Osteoblast (primary cell): ENCODE results near the gene PGRMC1. TPM values are rescaled to one million over a fixed set of nuclear protein-coding genes. Genes with fewer than 3 reads are reported as not detected.

Source experiments
- DNase-seq: peaks from one replicate; pipeline ENCODE4 v3.0.0; 2011; ENCODE audit warnings: low spot score, mixed read lengths; ENCODE audit not compliant: insufficient read length; ENCODE audit errors: missing footprints
- H2AFZ ChIP-seq: 2 replicates; pipeline ENCODE4 v1.6.0; 2011; ENCODE audit warnings: mild to moderate bottlenecking, low read length
- H3K27ac ChIP-seq: 2 replicates; pipeline ENCODE4 v1.5.1; 2011; ENCODE audit warnings: mild to moderate bottlenecking, low read depth, low read length, moderate library complexity
- H3K27me3 ChIP-seq: 2 replicates; pipeline ENCODE4 v1.6.0; 2012; ENCODE audit warnings: mild to moderate bottlenecking, control low read depth, inconsistent platforms, low read length, moderate library complexity; ENCODE audit not compliant: insufficient read depth
- H3K36me3 ChIP-seq: 2 replicates; pipeline ENCODE4 v1.5.1; 2011; ENCODE audit warnings: mild to moderate bottlenecking, low read length, control low read depth, moderate library complexity; ENCODE audit not compliant: insufficient read depth
- H3K4me1 ChIP-seq: 2 replicates; pipeline ENCODE4 v1.5.1; 2011; ENCODE audit warnings: mild to moderate bottlenecking, low read length, control low read depth, moderate library complexity; ENCODE audit not compliant: insufficient read depth
- H3K4me2 ChIP-seq: 2 replicates; pipeline ENCODE4 v1.6.0; 2011; ENCODE audit warnings: mild to moderate bottlenecking, low read length; ENCODE audit not compliant: insufficient read depth
- H3K4me3 ChIP-seq: fragments of 200-600 bp; sonication (generic); 3 replicates; pipeline ENCODE4 v1.5.1; 2012; ENCODE audit warnings: mild to moderate bottlenecking, low read length, inconsistent platforms; ENCODE audit not compliant: insufficient read depth
- H3K79me2 ChIP-seq: 2 replicates; pipeline ENCODE4 v1.6.0; 2012; ENCODE audit warnings: mild to moderate bottlenecking, low read length, control low read depth, inconsistent platforms; ENCODE audit not compliant: insufficient read depth
- H3K9me3 ChIP-seq: 2 replicates; pipeline ENCODE4 v1.5.1; 2011; ENCODE audit warnings: low read depth, low read length, control low read depth
- H4K20me1 ChIP-seq: 2 replicates; pipeline ENCODE4 v1.6.0; 2012; ENCODE audit warnings: mild to moderate bottlenecking, low read length, control low read depth; ENCODE audit not compliant: insufficient read depth
- total RNA-seq: library from RNA; depleted of rRNA; stranded (reverse); fragments of >200 nt; gene quantifications from 2 replicates; pipeline ENCODE4 v1.2.3, GENCODE V29; 2012
- TF ChIP-seq, protein P1 (sequence below): IDR thresholded peaks from 2 replicates; pipeline ENCODE4 v1.5.1; 2011; ENCODE audit warnings: mild to moderate bottlenecking, low read depth, low read length, moderate library complexity; ENCODE audit errors: extremely low read depth

The PGRMC1 gene
- total RNA-seq, 1 donor, result 124 TPM

DNA sequence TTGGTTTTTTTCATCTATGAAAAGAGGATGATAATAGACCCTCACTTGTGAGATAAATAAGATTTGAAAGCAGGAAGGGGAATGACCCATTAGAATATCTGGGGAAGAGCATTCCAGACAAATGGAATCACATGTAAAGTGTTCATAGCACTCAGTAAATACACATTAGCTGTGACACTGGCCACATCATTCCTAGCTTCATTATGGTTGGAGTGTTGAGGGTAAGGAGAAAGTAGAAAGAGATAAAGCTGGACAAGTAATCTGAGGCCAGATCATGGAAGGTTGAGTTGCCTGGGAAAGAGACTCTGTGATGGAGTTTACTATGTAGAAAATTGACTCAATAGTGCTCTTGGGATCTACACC, 6.9 kb upstream of the PGRMC1 start:
- H3K4me1 ChIP-seq, result peaks cover 17% of the 10 kb centered on the region
- no peaks in the 10 kb centered on the region for H3K27me3 ChIP-seq
- H3K9me3 ChIP-seq, result no peaks in the 10 kb centered on the region
- peak overlapping the region; percentile 43 for H3K27ac ChIP-seq
- H3K4me2 ChIP-seq, result peak overlapping the region; percentile 37
- H3K4me3 ChIP-seq, result no peak overlapping the region
- DNase-seq, result no peak
- H3K36me3 ChIP-seq, result no peaks in the 10 kb centered on the region
- no peak overlapping the region for H2AFZ ChIP-seq
- TF ChIP-seq, protein P1, sequence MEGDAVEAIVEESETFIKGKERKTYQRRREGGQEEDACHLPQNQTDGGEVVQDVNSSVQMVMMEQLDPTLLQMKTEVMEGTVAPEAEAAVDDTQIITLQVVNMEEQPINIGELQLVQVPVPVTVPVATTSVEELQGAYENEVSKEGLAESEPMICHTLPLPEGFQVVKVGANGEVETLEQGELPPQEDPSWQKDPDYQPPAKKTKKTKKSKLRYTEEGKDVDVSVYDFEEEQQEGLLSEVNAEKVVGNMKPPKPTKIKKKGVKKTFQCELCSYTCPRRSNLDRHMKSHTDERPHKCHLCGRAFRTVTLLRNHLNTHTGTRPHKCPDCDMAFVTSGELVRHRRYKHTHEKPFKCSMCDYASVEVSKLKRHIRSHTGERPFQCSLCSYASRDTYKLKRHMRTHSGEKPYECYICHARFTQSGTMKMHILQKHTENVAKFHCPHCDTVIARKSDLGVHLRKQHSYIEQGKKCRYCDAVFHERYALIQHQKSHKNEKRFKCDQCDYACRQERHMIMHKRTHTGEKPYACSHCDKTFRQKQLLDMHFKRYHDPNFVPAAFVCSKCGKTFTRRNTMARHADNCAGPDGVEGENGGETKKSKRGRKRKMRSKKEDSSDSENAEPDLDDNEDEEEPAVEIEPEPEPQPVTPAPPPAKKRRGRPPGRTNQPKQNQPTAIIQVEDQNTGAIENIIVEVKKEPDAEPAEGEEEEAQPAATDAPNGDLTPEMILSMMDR, result no peak
- no peaks in the 10 kb centered on the region for H3K79me2 ChIP-seq
- no peaks in the 10 kb centered on the region for H4K20me1 ChIP-seq

DNA sequence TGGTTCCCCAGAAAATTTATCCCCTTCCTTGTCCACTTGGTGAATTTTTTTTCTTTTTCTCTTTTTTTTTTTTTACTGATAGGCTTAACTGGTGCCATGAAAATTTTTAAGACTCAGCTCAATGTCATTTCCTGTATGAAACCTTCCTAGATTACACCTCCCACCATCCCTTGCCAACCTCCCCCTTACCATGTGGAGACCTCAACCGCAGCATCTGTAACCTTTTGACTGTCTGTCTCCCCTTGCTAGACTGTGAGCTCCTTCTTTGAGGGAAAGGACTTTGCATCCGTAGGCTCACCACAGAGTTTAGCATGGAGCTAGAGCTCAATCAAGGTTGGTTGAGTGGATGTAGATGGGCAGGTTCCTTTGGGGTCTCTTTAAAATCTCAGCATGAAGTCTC, 5.2 kb upstream of the PGRMC1 start:
- no peaks in the 10 kb centered on the region for H3K27me3 ChIP-seq

DNA sequence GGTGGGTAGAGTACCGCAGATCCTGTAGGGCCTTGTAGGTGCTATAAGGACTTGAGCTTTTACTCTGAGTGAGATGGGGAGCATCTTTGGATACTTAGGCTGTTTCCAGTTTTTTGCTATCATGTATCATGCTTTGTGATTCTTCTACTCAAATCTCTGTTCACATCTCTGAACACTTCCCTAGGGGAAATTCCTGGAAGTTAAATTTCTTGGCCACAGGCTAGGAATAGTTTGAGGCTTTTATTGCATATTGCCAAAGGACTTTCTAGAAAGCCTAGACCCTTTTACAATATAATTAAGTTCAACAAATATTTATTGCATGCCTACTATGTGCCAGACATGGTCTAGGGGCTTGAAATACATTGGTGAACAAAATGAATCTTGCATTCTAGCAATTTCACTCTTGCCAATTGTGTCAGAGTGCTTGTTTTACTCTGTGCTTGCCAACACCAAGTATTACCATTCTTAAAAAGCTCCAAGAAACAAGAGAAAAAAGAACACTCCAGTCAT, 4.1 kb upstream of the PGRMC1 start:
- H3K27ac ChIP-seq, result no peak overlapping the region
- no peak overlapping the region for H3K4me3 ChIP-seq
- no peaks in the 10 kb centered on the region for H3K9me3 ChIP-seq
- peaks cover 6% of the 10 kb centered on the region for H3K79me2 ChIP-seq
- no peak for DNase-seq
- H3K4me1 ChIP-seq, result peaks cover 17% of the 10 kb centered on the region
- H3K4me2 ChIP-seq, result no peak overlapping the region
- H2AFZ ChIP-seq, result no peak overlapping the region
- no peaks in the 10 kb centered on the region for H4K20me1 ChIP-seq
- no peaks in the 10 kb centered on the region for H3K36me3 ChIP-seq
- no peaks in the 10 kb centered on the region for H3K27me3 ChIP-seq
- TF ChIP-seq, protein P1, result no peak

More for the DNA sequence above, 5.2 kb upstream of the PGRMC1 start:
- Histone ChIP-seq H4K20me1 (no peaks in the 10 kb centered on the region), H3K4me2 (no peak overlapping the region), H3K27ac (no peak overlapping the region), H3K4me3 (no peak overlapping the region), H3K9me3 (no peaks in the 10 kb centered on the region), H3K4me1 (peaks cover 17% of the 10 kb centered on the region), H2AFZ (no peak overlapping the region), H3K36me3 (no peaks in the 10 kb centered on the region), H3K79me2 (no peaks in the 10 kb centered on the region)
- TF ChIP-seq, protein P1, result no peak
- DNase-seq, result no peak

DNA sequence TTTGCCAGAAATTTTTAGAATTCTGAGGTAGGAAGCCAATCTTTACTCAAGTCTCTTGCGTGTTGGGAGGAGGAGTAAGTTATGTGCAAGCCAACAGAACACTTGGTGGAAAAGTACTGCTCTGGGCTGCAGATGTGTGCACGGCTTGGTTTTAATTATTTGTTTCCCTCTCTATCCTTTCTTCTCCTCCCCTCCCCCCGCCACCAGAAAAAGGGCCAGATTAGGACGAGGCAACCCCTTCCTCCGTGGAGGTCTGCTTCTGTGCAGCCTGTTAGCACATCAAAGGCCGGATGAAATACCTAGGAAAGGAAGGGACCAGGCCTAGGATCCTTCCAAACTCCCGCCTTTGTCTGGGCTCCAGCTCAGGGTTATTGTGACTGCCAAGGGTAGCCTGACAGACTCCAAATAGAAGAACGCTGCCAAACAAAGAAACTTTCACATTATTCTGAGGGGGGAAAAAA, 1.0 kb upstream of the PGRMC1 start:
- Histone ChIP-seq H3K27me3 (no peaks in the 10 kb centered on the region), H3K4me1 (peaks cover 12% of the 10 kb centered on the region), H3K36me3 (no peaks in the 10 kb centered on the region), H3K9me3 (no peaks in the 10 kb centered on the region), H2AFZ (no peak overlapping the region), H3K27ac (no peak overlapping the region), H3K4me2 (peak overlapping the region; percentile 62), H4K20me1 (no peaks in the 10 kb centered on the region), H3K79me2 (peaks cover 34% of the 10 kb centered on the region), H3K4me3 (no peak overlapping the region)
- TF ChIP-seq, protein P1, result no peak
- DNase-seq, result no peak
